ENCODE measurements around the gene LGALS8. TPM values are rescaled to one million over a fixed set of nuclear protein-coding genes. Genes with fewer than 3 reads are reported as not detected.

LGALS8 gene
- polyA plus RNA-seq, 2 of the 4 experiments (the other 2 are of a cell fraction), result 32.3 to 61.3 TPM

DNA sequence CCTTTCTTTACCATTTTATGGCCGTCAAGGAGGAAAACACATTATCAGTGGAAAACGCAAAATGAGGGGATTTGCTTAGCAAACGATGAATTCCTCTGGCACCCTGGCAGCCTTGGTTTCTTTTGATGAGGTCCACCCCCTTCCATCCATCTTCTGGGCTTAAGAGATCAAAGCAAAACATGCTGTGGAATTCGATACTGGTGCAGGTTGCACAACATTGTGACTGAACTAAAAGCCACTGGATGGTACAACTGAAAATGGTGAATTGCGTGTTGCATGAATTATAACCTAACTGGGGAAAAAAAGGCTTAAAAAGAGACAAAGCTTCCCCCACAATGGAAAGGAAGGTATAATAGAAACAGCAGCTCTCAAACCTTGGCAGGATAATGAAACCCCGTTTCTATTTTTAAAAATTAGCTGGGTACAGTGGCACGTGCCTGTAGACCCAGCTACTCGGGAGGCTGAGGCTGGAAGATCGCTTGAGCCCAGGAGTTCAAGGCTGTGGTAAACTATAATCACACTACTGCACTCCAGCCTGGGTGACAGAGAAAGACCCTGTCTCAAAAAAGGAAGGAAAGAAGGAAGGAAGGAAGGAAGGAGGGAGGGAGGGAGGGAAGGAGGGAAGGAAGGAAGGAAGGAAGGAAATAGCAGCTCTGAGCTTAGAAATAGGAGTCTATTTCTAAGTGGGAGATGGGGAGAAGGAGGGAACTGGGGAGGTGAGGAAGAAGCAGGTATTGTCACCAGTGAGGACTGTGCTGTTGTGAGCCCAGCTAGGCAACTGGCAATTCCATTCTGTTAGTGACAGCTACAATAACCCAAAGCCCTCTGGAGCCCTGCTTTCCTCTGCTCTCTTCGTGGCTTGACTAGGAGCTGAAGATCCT, 29.0 kb upstream of the LGALS8 start (continued):
- TF ChIP-seq, protein P1, sequence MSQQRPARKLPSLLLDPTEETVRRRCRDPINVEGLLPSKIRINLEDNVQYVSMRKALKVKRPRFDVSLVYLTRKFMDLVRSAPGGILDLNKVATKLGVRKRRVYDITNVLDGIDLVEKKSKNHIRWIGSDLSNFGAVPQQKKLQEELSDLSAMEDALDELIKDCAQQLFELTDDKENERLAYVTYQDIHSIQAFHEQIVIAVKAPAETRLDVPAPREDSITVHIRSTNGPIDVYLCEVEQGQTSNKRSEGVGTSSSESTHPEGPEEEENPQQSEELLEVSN (IDR thresholded peaks at IDR 0.05; ENCODE audit: borderline replicate concordance, low read depth), result no peak
- TF ChIP-seq CBX2 (IDR thresholded peaks at IDR 0.05; ENCODE audit: borderline replicate concordance, low read depth) (no peak), POLR2A (IDR thresholded peaks at IDR 0.05; ENCODE audit: low read length) (no peak), HOXA7 (CRISPR knock-in tag; IDR thresholded peaks at IDR 0.05) (no peak), ZC3H11A (IDR thresholded peaks at IDR 0.05) (no peak), ESRRA (IDR thresholded peaks at IDR 0.05; ENCODE audit: borderline replicate concordance, low read length) (no peak), RAD21 (conservative IDR thresholded peaks at IDR 0.05 in 1 of 2, IDR thresholded peaks at IDR 0.05 in 1 of 2) (no peak), FOSL2 (IDR thresholded peaks at IDR 0.05) (no peak), FOSL2 (CRISPR knock-in tag; IDR thresholded peaks at IDR 0.05) (no peak)
- TF ChIP-seq, protein P2, sequence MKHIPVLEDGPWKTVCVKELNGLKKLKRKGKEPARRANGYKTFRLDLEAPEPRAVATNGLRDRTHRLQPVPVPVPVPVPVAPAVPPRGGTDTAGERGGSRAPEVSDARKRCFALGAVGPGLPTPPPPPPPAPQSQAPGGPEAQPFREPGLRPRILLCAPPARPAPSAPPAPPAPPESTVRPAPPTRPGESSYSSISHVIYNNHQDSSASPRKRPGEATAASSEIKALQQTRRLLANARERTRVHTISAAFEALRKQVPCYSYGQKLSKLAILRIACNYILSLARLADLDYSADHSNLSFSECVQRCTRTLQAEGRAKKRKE (CRISPR knock-in tag; IDR thresholded peaks at IDR 0.05; ENCODE audit: low read depth), result no peak
- TF ChIP-seq, protein P3, sequence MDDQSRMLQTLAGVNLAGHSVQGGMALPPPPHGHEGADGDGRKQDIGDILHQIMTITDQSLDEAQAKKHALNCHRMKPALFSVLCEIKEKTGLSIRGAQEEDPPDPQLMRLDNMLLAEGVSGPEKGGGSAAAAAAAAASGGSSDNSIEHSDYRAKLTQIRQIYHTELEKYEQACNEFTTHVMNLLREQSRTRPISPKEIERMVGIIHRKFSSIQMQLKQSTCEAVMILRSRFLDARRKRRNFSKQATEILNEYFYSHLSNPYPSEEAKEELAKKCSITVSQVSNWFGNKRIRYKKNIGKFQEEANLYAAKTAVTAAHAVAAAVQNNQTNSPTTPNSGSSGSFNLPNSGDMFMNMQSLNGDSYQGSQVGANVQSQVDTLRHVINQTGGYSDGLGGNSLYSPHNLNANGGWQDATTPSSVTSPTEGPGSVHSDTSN (IDR thresholded peaks at IDR 0.05), result no peak

DNA sequence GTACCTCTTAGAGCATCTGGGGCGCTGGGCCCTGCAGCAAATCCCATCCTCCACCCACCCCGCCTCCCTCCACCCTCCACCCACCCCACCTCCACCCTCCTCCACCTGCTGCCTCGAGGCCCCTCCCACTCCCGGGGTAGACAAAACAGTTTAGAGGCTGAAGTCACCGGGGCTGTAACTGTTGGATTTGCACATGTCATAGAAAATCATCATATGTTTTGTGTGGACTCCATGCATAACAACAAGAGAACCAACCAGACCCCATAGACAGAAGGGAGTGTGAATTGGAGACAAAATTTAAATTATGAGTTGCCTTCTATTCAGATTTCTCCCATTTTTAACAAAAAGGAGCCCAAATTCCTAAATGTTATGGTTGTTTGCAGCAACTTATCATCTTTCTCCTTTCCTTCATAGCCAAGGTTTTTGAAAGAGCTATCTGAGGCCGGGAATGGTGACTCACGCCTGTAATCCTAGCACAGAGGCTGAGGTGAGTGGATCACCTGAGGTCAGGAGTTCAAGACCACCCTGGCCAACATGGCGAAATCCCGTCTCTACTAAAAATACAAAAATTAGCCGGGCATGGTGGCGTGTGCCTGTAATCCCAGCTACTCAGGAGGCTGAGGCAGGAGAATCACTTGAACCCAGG, 28.2 kb upstream of the LGALS8 start:
- CTCF ChIA-PET, result interaction anchor here (1.3 kb wide), 1 partner anchor 36 kb away, joined by 6 read pairs; no protein-coding TSS in a partner anchor
- POLR2A ChIA-PET, result no interaction called here
- DNase-seq (ENCODE audit: low read depth in 1 of 2, low spot score in 1 of 2) (no peak), FAIRE-seq (no peak), ATAC-seq (peak in 1 of 2 experiments; percentile 17; a peak in 1 of 6 replicates)
- WGBS (ENCODE audit: missing lambda C conversion rate), result 72% methylated on average over 9 of the region's 11 CpGs
- H3K4me2 ChIP-seq, result no peak overlapping the region
- H3K4me1 ChIP-seq, result 0 out of 3 replicates have a peak, but pooled peaks cover 2% of the 10 kb centered on the region
- H3K4me3 ChIP-seq, result no peak overlapping the region
- H3K27ac ChIP-seq, result no peak overlapping the region
- TF ChIP-seq NPAS2 (CRISPR knock-in tag; IDR thresholded peaks at IDR 0.05; ENCODE audit: borderline replicate concordance), result no peak
- TF ChIP-seq EHF (CRISPR knock-in tag; IDR thresholded peaks at IDR 0.05), result no peak
- no peak for TF ChIP-seq PHF8 (IDR thresholded peaks at IDR 0.05; ENCODE audit: borderline replicate concordance, low read depth)
- TF ChIP-seq JUN (IDR thresholded peaks at IDR 0.05), result no peak
- H3K9me3 ChIP-seq, result no peaks in the 10 kb centered on the region

DNA sequence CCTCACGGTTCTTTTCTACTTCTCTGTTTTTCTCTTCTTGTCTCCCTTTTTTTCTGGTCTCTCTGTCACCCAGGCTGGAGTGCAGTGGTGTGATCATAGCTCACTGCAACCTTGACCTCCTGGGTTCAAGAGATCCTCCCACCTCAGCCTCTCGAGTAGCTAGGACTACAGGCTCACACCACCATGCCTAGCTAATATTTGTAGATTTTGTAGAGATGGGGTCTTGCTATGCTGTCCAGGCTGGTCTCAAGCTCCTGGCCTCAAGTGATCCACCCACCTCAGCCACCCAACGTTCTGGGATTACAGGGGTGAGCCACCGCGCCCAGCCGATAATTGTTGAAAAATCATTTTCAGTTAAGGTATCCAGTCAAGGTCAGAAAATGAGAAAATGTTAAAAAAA, 25.9 kb upstream of the LGALS8 start:
- Histone ChIP-seq H3K4me3 (no peak overlapping the region), H3K27ac (no peak overlapping the region), H3K4me2 (no peak overlapping the region), H3K9me3 (no peaks in the 10 kb centered on the region), H3K4me1 (peaks cover 9% of the 10 kb centered on the region)
- no peak for FAIRE-seq
- POLR2A ChIA-PET, result no interaction called here
- TF ChIP-seq, protein P4, sequence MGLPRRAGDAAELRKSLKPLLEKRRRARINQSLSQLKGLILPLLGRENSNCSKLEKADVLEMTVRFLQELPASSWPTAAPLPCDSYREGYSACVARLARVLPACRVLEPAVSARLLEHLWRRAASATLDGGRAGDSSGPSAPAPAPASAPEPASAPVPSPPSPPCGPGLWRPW (IDR thresholded peaks at IDR 0.05), result no peak
- TF ChIP-seq NPAS2 (CRISPR knock-in tag; IDR thresholded peaks at IDR 0.05; ENCODE audit: borderline replicate concordance), result no peak
- TF ChIP-seq, protein P5, sequence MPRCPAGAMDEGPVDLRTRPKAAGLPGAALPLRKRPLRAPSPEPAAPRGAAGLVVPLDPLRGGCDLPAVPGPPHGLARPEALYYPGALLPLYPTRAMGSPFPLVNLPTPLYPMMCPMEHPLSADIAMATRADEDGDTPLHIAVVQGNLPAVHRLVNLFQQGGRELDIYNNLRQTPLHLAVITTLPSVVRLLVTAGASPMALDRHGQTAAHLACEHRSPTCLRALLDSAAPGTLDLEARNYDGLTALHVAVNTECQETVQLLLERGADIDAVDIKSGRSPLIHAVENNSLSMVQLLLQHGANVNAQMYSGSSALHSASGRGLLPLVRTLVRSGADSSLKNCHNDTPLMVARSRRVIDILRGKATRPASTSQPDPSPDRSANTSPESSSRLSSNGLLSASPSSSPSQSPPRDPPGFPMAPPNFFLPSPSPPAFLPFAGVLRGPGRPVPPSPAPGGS (IDR thresholded peaks at IDR 0.05), result no peak
- no peak for TF ChIP-seq HOXB5 (CRISPR knock-in tag; IDR thresholded peaks at IDR 0.05)
- TF ChIP-seq, protein P3 (IDR thresholded peaks at IDR 0.05), result no peak
- TF ChIP-seq, protein P6, sequence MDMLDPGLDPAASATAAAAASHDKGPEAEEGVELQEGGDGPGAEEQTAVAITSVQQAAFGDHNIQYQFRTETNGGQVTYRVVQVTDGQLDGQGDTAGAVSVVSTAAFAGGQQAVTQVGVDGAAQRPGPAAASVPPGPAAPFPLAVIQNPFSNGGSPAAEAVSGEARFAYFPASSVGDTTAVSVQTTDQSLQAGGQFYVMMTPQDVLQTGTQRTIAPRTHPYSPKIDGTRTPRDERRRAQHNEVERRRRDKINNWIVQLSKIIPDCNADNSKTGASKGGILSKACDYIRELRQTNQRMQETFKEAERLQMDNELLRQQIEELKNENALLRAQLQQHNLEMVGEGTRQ (IDR thresholded peaks at IDR 0.05), result no peak
- TF ChIP-seq EHMT2 (IDR thresholded peaks at IDR 0.05; ENCODE audit: low read depth), result no peak
- TF ChIP-seq SREBF2 (IDR thresholded peaks at IDR 0.05), result no peak
- no peak for TF ChIP-seq KDM1A (IDR thresholded peaks at IDR 0.05; ENCODE audit: low read depth)
- no peak for TF ChIP-seq CHD2 (IDR thresholded peaks at IDR 0.05; ENCODE audit: low read length, partially characterized antibody)
- CTCF ChIA-PET, result interaction anchor here (0.6 to 1.0 kb wide), 3 partner anchors 9 to 394 kb away, joined by 3 to 4 read pairs (median 3); no protein-coding TSS in a partner anchor
- ATAC-seq, result no peak
- 62% methylated on average over 6 of the region's 6 CpGs for WGBS (ENCODE audit: missing lambda C conversion rate)
- no peak for DNase-seq (ENCODE audit: low read depth in 1 of 2, low spot score in 1 of 2)

All from A549 (cell line).